GM21786 (cell line): ENCODE data around the gene TNFRSF11A.
A peak's percentile ranks its signal among the peaks of the same experiment; 100 is the strongest.

ENCODE experiments used
- ATAC-seq: cut with Tn5 transposase; IDR thresholded peaks from one replicate; pipeline ENCODE4 v1.9.1; 2021; ENCODE audit not compliant: unreplicated experiment

TNFRSF11A gene

GRCh38 chr18:62407660-62408059 is 82.5 kb downstream of the TNFRSF11A start:
- ATAC-seq, result no peak

- ATAC-seq, result no peak
These were observed 84.7 kb downstream of the TNFRSF11A start for GRCh38 chr18:62409821-62410220.

- ATAC-seq, result no peak
These were observed 87.3 kb downstream of the TNFRSF11A start for GRCh38 chr18:62412231-62412979.

GRCh38 chr18:62413206-62413605 is 88.1 kb downstream of the TNFRSF11A start:
- no peak for ATAC-seq

GRCh38 chr18:62418258-62418657 is 93.1 kb downstream of the TNFRSF11A start:
- ATAC-seq, result no peak

- ATAC-seq, result peak; percentile 5
These were observed 95.0 kb downstream of the TNFRSF11A start for GRCh38 chr18:62420151-62420512.

GRCh38 chr18:62420513-62421209 is 95.6 kb downstream of the TNFRSF11A start:
- ATAC-seq, result peak; percentile 92

GRCh38 chr18:62425465-62426190 is 100.5 kb downstream of the TNFRSF11A start:
- peak; percentile 49 for ATAC-seq

GRCh38 chr18:62426191-62426488 is 101.0 kb downstream of the TNFRSF11A start:
- no peak for ATAC-seq

GRCh38 chr18:62432176-62432575 is 107.1 kb downstream of the TNFRSF11A start:
- no peak for ATAC-seq

GRCh38 chr18:62434798-62435197 is 109.7 kb downstream of the TNFRSF11A start:
- no peak for ATAC-seq

- no peak for ATAC-seq
These were observed 110.4 kb downstream of the TNFRSF11A start for GRCh38 chr18:62435435-62436031.

- ATAC-seq, result no peak
These were observed 111.6 kb downstream of the TNFRSF11A start for GRCh38 chr18:62436636-62437234.

- ATAC-seq, result no peak
These were observed 112.3 kb downstream of the TNFRSF11A start for GRCh38 chr18:62437235-62438017.

GRCh38 chr18:62438018-62438329 is 112.9 kb downstream of the TNFRSF11A start:
- no peak for ATAC-seq

- no peak for ATAC-seq
These were observed 113.3 kb downstream of the TNFRSF11A start for GRCh38 chr18:62438402-62438801.

GRCh38 chr18:62438866-62439265 is 113.8 kb downstream of the TNFRSF11A start:
- ATAC-seq, result no peak
